ENCODE data around the gene FOXE3. TPM values are rescaled to one million over a fixed set of nuclear protein-coding genes. Genes with fewer than 3 reads are reported as not detected.

Gene FOXE3
- total RNA-seq, 1 experiment from 2014 or later: 0.28 TPM

- DNase-seq: no peak
- Histone ChIP-seq H3K36me3 (ENCODE audit: low read depth) (no peaks in the 10 kb centered on the region), H3F3A (ENCODE audit: insufficient read depth, low read depth) (no peaks in the 10 kb centered on the region), H2AFZ (no peak overlapping the region), H3K4me2 (no peak overlapping the region), H3K4me1 (replicated peaks; ENCODE audit: insufficient read depth) (no peaks in the 10 kb centered on the region), H3K27ac (no peak overlapping the region), H3K9me3 (ENCODE audit: insufficient read depth, low read depth) (no peaks in the 10 kb centered on the region), H3K79me2 (ENCODE audit: low read depth) (no peaks in the 10 kb centered on the region), H3K27me3 (ENCODE audit: insufficient read depth, low read depth) (peaks cover 31% of the 10 kb centered on the region), H3K9me2 (ENCODE audit: insufficient read depth) (no peaks in the 10 kb centered on the region), H4K20me1 (ENCODE audit: insufficient read depth) (no peaks in the 10 kb centered on the region), H3K4me3 (no peak overlapping the region)
- BruUV-seq (replicated peaks): no TSS peak
- ChIA-PET POLR2A (ENCODE audit: unreplicated experiment) (no interaction called here), CTCF (no interaction called here)
- intact Hi-C loops (cut with micrococcal nuclease; ENCODE audit: unreplicated experiment): no loop called here
- TF ChIP-seq CTCF (conservative IDR thresholded peaks at IDR 0.05): no peak
- no peak for TF ChIP-seq EZH2 (IDR thresholded peaks at IDR 0.05; ENCODE audit: low read depth)
These were observed 43.2 kb downstream of the FOXE3 start for GRCh38 chr1:47459253-47459788.

- H3K9me3 ChIP-seq (ENCODE audit: insufficient read depth, low read depth): no peaks in the 10 kb centered on the region
- H3K27me3 ChIP-seq (ENCODE audit: insufficient read depth, low read depth): peaks cover 31% of the 10 kb centered on the region
- no peak overlapping the region for H2AFZ ChIP-seq
- no peak overlapping the region for H3K27ac ChIP-seq
- intact Hi-C loops (cut with micrococcal nuclease; ENCODE audit: unreplicated experiment): no loop called here
- ChIA-PET POLR2A (ENCODE audit: unreplicated experiment) (no interaction called here), CTCF (no interaction called here)
- no peaks in the 10 kb centered on the region for H3K79me2 ChIP-seq (ENCODE audit: low read depth)
- no peak for DNase-seq
- no peaks in the 10 kb centered on the region for H3K36me3 ChIP-seq (ENCODE audit: low read depth)
- BruUV-seq (replicated peaks): no TSS peak
- no peaks in the 10 kb centered on the region for H3F3A ChIP-seq (ENCODE audit: insufficient read depth, low read depth)
- TF ChIP-seq EZH2 (IDR thresholded peaks at IDR 0.05; ENCODE audit: low read depth): no peak
- no peak for TF ChIP-seq CTCF (conservative IDR thresholded peaks at IDR 0.05)
- no peak overlapping the region for H3K4me2 ChIP-seq
- no peaks in the 10 kb centered on the region for H4K20me1 ChIP-seq (ENCODE audit: insufficient read depth)
- H3K4me1 ChIP-seq (replicated peaks; ENCODE audit: insufficient read depth): no peaks in the 10 kb centered on the region
- H3K4me3 ChIP-seq: no peak overlapping the region
- H3K9me2 ChIP-seq (ENCODE audit: insufficient read depth): no peaks in the 10 kb centered on the region
These were observed 44.0 kb downstream of the FOXE3 start for GRCh38 chr1:47460040-47460439.

- no peak overlapping the region for H3K27ac ChIP-seq
- H3K4me2 ChIP-seq: no peak overlapping the region
- BruUV-seq (replicated peaks): no TSS peak
- TF ChIP-seq CTCF (conservative IDR thresholded peaks at IDR 0.05) (no peak), EZH2 (IDR thresholded peaks at IDR 0.05; ENCODE audit: low read depth) (no peak)
- H4K20me1 ChIP-seq (ENCODE audit: insufficient read depth): no peaks in the 10 kb centered on the region
- H3K36me3 ChIP-seq (ENCODE audit: low read depth): no peaks in the 10 kb centered on the region
- no peaks in the 10 kb centered on the region for H3K79me2 ChIP-seq (ENCODE audit: low read depth)
- POLR2A ChIA-PET (ENCODE audit: unreplicated experiment): no interaction called here
- no peaks in the 10 kb centered on the region for H3F3A ChIP-seq (ENCODE audit: insufficient read depth, low read depth)
- intact Hi-C loops (cut with micrococcal nuclease; ENCODE audit: unreplicated experiment): no loop called here
- no peak overlapping the region for H3K4me3 ChIP-seq
- DNase-seq: no peak
- no peaks in the 10 kb centered on the region for H3K9me3 ChIP-seq (ENCODE audit: insufficient read depth, low read depth)
- no peak overlapping the region for H2AFZ ChIP-seq
- CTCF ChIA-PET: no interaction called here
- H3K4me1 ChIP-seq (replicated peaks; ENCODE audit: insufficient read depth): no peaks in the 10 kb centered on the region
- H3K27me3 ChIP-seq (ENCODE audit: insufficient read depth, low read depth): peaks cover 31% of the 10 kb centered on the region
- no peaks in the 10 kb centered on the region for H3K9me2 ChIP-seq (ENCODE audit: insufficient read depth)
These were observed 44.4 kb downstream of the FOXE3 start for GRCh38 chr1:47460456-47460855.

Data from PC-9 (cell line).